H7 (cell line): Measurements from ENCODE around the gene NOLC1. TPM values are rescaled to one million over a fixed set of nuclear protein-coding genes. Genes with fewer than 3 reads are reported as not detected.
A peak's percentile ranks its signal among the peaks of the same experiment; 100 is the strongest.

Experiments used
- DNase-seq: peaks from one replicate; pipeline ENCODE4 v3.0.0; 2012
- H3K27me3 ChIP-seq: 2 replicates; pipeline ENCODE4 v1.6.0; 2011; ENCODE audit warnings: mild to moderate bottlenecking, low read length; ENCODE audit not compliant: control insufficient read depth, insufficient read depth
- H3K36me3 ChIP-seq: replicated peaks from 2 replicates; pipeline ENCODE4 v1.5.1; 2011; ENCODE audit warnings: low read length; ENCODE audit not compliant: control insufficient read depth, insufficient read depth
- H3K4me3 ChIP-seq: 2 replicates; pipeline ENCODE4 v1.5.1; 2011; ENCODE audit warnings: low read depth, mild to moderate bottlenecking, control low read depth, low read length, moderate library complexity; ENCODE audit not compliant: insufficient read depth
- total RNA-seq: library from RNA; depleted of rRNA; stranded (reverse); fragments of >200 nt; shearing (Covaris generic); gene quantifications from 2 replicates; pipeline ENCODE4 v1.2.3, GENCODE V29; 2014

Gene NOLC1
- total RNA-seq, 1 experiment from 2014 or later = 83.6 TPM

DNA sequence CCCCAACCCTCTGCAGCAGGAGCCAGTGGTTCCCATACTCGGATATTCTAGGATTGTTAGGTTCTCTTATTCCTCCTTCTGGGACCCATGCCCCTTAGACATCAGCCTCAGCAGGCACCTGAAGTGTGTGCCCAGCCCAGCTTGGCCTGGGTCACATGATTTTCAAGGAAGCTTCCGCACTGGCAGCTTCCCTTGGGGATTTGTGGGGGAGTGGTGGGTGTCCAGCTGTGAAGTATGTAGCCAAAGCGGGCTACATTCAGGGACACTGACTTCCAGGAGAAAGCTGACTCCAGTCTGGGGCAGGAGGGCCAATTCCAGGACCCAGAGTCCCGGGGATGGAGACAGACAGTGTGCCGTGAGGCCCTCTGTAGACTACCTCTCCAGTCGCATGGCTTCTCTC, 33.3 kb upstream of the NOLC1 start:
- H3K36me3 ChIP-seq = no peaks in the 10 kb centered on the region
- DNase-seq = no peak
- peak overlapping the region; percentile 89 for H3K4me3 ChIP-seq
- H3K27me3 ChIP-seq = no peaks in the 10 kb centered on the region

DNA sequence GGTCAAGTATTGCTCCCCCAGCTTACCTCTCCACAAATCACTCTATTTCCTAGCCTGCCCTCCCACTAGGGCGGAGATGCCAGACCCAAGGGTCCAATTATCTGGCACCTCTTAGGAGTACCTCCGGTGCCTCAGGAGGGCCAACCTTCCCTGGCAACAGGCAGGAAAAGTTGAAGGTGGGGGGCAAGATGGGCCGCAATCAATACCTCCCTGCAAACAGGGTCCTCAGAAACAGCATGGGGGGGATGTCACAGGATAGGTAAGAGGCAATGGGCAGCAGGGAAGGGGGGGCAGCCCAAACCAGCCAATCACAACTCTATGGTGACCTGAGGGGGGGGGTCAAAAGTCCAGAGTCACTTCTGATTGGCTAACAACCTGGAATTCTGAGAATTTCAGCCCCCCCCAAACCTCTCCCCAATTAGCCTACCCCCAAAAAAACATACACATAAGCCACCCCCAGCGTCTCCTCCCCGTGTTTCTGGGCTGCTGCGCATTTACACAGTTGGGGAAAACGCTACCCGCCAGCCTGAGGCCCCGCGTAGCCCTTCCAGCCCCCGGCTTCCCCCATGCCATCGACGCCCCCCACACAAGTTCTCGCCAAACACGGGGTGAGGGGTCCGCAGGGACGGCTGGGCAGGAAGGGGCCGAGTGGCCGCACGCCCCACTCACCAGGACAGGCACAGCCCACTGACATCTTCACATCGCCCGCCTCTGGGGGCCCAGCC, 32.6 kb upstream of the NOLC1 start:
- Histone ChIP-seq H3K4me3 (peak overlapping the region; percentile 89), H3K27me3 (no peaks in the 10 kb centered on the region), H3K36me3 (no peaks in the 10 kb centered on the region)
- DNase-seq = peak; percentile 87

DNA sequence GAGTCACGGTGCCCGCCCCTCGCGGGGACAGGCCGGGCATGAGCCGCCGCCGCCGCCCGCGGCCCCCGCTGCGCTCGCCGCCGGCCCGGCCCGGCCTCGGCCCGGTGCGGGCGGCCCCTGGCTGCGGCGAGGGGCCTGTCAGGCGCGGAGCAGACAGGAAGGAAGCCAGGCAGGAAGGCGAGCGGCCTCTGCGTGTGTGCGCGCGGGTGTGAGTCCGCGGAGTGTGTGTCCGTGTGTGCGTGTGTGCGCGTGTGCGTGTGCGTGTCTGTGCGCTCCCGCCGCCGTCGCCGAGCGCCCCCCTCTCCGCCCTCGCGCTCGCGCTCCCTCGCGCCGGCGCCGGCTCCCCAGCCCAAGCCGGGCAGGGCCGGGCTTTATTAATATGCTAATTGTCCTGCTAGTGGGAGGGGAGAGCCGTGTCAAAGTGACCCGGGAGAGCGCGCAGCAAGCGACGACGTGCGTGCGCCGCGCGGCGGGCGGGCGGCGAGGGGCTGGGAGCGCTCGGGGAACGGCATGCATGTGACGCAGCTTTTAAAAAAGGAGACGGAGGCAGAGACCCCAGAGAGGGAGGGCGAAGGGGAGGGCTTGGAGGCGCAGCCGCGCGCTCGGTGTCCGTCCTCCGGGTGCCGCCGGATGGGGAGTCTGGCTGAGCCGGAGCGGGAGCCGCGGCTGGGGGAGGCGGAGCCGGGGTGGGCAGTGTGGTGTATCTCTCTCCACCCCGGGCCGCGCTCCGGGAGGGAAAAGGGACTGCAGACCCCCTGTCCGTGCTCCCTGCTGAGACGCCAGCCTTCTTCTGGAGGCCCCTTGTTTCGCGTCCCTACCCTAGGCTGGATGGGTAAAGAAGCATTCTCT, 31.8 kb upstream of the NOLC1 start, which contains the start of gene LDB1:
Gene LDB1, minus strand, starts transcription at position 227 of the 849 bp plus-strand sequence. CDS start 258 bp downstream, outside the sequence.
- Histone ChIP-seq H3K36me3 (no peaks in the 10 kb centered on the region), H3K27me3 (no peaks in the 10 kb centered on the region), H3K4me3 (peak within 1 kb of the TSS; percentile 89)
- DNase-seq = peak; percentile 93

DNA sequence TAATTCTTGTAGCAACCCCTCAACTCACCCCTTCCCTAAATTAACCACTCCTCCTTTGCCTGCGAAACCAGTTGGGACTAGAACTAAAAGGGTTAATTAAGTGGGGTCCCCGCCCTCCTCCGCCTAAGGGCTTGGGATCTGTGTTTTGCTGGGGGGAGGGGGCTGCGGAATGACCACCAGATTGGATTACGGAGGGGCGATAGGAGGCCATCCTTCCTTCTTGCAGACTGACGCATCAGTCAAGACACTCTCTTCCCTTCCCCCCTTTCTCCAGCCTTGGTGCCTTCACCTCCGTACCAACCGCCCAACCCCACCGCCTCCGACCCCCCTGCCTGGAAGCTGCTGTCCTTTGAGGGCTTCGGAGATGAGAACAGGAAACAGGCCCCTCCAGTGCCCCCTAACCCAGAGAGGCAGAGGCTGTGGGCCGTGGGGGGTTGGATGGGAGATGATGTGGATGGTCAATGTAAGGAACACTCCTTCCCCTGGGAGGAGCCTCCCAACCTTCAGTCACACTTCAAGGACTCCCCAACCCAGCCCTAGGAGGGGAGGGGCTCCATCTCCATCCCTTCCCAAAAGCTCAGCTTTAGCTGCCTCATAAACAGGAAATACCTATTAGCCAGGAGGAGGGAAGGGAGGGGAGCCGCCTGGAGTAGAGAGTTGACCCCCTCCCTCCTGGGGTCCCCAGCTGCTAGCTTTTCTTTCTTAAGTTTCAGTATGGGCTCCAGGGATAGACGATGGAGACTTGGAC, 31.0 kb upstream of the NOLC1 start:
- peak; percentile 88 for DNase-seq
- no peaks in the 10 kb centered on the region for H3K27me3 ChIP-seq
- no peaks in the 10 kb centered on the region for H3K36me3 ChIP-seq
- peak overlapping the region; percentile 89 for H3K4me3 ChIP-seq

DNA sequence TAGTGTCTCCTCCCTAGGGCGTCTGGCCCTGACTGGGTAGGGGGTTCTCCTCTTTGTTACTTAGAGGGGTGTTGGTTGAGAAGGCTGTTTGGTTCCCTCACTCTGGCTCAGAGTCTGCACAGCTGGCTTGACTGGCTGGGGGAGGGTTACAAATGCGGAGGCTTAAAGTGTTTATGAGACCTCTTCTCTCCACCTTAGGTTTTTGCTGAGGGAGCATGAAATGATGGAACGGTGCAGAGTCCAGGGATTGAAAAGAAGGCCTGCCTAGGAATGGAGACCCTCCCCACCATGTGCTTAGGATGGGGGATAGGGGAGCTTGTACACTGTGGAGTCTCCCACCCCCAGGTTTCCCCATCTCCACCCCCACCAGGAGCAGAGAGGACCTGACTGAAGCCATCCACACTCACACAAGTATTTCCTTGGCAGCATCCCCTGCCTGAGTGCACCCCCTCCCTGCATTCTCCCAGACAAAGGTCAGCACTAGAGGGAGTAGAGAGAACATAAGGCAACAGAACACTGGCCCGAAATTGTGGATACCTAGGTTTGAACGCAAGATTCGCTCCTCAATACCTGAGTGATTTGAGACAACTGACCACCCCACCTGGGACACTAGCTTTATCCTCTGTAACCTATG, 30.3 kb upstream of the NOLC1 start:
- Histone ChIP-seq H3K36me3 (no peaks in the 10 kb centered on the region), H3K4me3 (peak overlapping the region; percentile 14; the same call in 1 of the 2 replicates), H3K27me3 (no peaks in the 10 kb centered on the region)
- peak; percentile 77 for DNase-seq

DNA sequence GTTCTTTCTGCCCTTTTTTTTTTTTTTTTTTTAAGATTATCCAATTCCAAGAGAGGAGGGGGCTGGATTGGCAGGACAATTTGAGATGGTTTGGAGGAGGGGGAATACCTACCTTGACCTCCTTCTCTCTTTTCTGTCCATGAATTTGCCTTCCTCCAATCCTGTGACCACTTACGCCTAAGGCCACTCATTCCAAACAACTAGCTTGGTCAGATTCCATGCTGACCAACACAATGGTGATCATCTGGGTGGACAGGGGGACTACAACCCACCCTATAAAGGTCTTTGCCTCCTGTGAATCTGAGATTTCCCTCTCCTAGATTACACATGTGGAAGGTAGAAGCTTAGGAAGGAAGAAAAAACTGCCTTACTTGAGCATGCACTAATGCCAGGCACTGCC, 29.7 kb upstream of the NOLC1 start:
- no peak for DNase-seq
- no peaks in the 10 kb centered on the region for H3K36me3 ChIP-seq
- H3K4me3 ChIP-seq = no peak overlapping the region
- no peaks in the 10 kb centered on the region for H3K27me3 ChIP-seq

DNA sequence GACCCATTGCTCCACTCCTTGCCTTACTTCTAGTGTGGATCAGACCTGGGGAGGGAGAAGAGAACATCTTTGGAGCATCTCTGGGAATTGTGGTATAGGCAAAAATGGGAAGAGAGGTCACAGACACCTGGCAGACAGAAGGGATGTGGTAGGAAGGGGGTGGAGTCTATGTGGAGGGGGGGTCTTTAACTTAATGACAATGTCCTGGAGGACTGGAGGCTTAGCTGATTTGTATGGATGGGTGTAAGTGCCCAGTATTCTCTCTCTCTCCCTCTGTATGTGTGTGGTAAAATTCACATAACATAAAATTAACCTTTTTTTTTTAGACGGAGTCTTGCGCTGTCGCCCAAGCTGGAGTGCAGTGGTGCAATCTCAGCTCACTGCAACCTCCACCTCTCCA, 29.0 kb upstream of the NOLC1 start:
- Histone ChIP-seq H3K4me3 (no peak overlapping the region), H3K27me3 (no peaks in the 10 kb centered on the region), H3K36me3 (no peaks in the 10 kb centered on the region)
- no peak for DNase-seq

DNA sequence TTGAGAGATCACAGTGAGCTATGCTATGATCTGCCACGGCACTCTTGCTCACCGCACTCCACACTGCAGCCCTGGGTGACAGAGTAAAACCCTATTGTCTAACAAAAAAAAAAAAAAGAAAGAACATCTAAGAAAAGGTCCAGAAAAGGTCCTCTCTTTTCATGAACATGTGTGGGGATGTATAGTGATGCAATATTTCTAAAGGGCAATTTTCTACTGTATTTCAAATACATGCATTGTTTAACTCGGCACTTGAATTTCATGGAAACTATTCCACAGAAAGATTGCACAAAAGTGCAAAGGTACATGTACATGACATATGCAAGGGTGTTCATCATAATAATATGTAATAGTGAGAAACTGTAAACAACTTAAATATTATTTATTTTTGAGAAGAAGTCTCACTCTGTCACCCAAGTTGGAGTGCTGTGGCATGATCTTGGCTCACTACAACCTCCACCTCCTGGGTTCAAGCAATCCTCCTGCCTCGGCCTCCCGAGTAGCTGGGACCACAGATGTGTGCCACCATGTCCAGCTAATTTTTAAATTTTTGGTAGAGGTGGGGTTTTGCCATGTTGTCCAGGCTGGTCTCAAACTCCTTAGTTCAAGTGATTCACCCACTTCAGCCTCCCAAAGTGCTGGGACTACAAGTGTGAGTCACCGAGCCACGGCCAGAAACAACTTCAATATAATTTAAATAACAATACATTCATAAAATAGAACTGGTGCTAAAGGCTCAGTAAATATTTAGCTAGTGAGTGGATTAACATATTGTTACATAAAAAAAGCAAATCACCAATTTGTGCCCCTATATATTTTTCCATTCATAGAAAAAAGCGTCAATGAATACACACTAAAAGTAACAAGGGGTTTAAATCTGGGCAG, 20.7 kb upstream of the NOLC1 start:
- Histone ChIP-seq H3K36me3 (0 out of 2 replicates have a peak, but pooled peaks cover 3% of the 10 kb centered on the region), H3K27me3 (no peaks in the 10 kb centered on the region), H3K4me3 (no peak overlapping the region)
- DNase-seq = no peak

DNA sequence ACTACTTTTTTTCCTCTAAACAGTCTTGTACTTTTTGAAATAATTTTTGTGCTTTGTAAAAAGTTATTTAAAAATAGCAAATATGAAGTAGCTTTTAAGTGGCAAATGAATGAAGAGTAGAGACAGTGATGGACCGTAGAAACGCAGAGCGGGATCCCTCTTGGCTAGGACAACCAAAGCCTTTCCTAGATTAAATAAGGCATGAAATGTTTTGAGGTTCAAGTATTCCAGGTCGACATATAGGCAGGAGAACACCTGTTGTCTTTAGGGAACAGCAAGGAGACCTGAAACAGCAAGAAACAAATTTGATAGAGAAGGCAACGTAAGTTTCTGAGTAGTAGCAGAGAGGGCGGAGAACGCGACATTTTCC, 20.0 kb upstream of the NOLC1 start:
- H3K27me3 ChIP-seq = no peaks in the 10 kb centered on the region
- no peak overlapping the region for H3K4me3 ChIP-seq
- DNase-seq = peak; percentile 62
- H3K36me3 ChIP-seq = 0 out of 2 replicates have a peak, but pooled peaks cover 3% of the 10 kb centered on the region

DNA sequence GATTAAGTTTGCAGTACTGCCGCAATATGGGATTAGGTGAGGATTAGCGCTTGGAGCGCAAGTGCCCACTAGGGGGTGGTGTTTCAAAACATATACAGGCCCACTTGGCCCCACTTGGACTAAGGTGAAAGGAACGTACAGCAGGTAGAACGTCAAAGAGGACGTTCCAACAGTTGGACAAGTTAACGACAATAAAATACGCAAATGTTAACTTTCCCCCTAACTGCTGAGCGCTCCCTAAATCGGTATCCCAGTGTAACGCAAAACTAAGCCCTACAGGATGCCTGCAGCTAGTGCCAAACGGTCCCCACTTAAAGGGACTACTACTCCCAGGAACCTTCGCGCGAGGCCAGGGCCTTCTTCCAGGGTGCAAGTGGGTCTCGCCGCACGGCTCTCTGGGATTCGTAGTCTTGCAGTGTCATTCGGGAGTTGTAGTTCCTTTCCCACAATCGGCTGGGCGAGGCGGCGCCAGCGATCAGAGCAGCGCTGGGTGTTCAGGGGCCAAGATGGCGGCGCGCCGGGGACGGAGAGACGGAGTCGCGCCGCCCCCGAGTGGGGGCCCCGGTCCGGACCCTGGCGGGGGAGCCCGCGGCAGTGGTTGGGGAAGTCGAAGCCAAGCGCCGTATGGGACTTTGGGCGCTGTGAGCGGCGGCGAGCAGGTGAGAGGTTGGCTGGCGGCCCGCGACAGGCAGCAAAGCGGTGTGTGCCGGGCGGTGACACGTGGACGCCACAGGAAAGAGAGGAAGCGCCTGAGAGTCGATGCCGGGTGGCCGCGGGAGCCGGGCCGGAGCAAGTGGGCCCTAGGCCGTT, 19.4 kb upstream of the NOLC1 start, which contains the start of gene PPRC1:
Gene PPRC1, plus strand, starts transcription at position 478 of the 810 bp plus-strand sequence. Its CDS starts 29 bp downstream, at position 507.
- Histone ChIP-seq H3K36me3 (peaks cover 8% of the 10 kb centered on the region), H3K4me3 (peak within 1 kb of the TSS; percentile 98), H3K27me3 (no peaks in the 10 kb centered on the region)
- DNase-seq = peak; percentile 96

DNA sequence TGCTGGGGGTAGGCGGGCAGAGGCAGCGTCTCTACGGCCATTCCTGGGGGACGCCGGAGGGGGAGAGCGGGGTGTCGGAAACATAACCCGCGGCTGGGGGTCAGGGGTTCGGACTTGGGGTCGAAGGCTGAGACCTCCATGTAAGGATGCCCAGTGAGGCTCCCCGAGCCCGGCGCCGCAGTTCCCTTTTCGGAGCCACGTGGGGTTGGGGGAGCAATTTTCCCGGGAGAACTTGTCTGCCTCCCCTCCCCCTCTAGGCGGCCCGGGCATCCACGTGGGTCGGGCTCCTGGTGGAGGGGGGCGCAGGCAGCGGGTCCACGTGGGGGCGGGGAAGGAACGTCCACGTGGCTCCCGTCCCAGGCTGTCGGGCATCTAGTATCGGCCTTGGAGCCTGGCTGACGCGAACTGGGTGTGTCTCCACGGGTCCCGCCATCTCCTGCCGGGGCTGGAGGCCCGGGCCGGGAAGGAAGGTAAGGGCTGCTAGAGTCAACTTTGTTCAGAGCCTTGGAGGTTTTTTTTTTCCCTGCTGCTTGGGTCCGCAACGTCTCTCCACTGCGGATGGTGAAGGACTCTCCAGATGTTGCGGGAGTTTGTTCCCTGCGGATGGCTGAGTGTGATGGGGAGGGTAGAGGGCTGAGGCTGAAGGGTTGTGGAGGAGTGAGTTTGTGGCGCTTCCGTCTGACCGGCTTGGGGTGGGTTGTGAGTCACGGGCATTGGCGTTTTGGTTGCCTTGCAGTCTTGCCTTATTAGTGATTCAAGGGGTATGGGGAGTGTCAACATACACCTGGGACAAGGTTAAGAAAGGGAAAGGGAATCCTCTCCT, 18.6 kb upstream of the NOLC1 start:
- Histone ChIP-seq H3K27me3 (no peaks in the 10 kb centered on the region), H3K36me3 (peaks cover 17% of the 10 kb centered on the region), H3K4me3 (peak overlapping the region; percentile 98)
- DNase-seq = peak; percentile 89

DNA sequence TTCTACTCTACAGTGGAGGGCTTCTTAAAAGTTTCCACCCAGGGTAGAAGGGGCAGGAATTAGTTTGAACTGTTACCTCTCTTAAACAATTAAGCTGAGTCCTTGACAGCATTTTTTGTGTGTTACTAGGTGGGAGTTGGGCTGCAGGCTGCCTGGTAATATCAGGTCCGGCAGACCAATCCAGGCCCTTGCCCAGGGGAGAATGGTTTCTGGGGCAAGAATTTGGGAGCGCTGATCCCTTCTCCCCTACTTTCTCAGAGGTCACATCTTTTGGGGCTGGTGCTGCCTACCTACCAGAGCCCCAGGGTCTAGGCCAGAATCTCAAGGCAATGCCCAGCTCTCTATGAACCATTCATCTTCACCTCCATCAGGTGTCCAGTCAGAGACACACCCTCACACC, 17.8 kb upstream of the NOLC1 start:
- DNase-seq = no peak
- Histone ChIP-seq H3K4me3 (peak overlapping the region; percentile 98), H3K36me3 (peaks cover 25% of the 10 kb centered on the region), H3K27me3 (no peaks in the 10 kb centered on the region)
